GM19468 (cell line): ENCODE measurements around the gene MYBPC2.
"Not testable (repeated sequence)": the region's sequence is repeated elsewhere in the genome, so short reads cannot be mapped to it uniquely, and the experiment has no call there.

Source experiments
- ATAC-seq: cut with Tn5 transposase; IDR thresholded peaks from one replicate; pipeline ENCODE4 v1.9.1; 2021; ENCODE audit warnings: mild to moderate bottlenecking, moderate library complexity, moderate number of reproducible peaks; ENCODE audit not compliant: unreplicated experiment; ENCODE audit errors: extremely low read depth

Gene MYBPC2

DNA sequence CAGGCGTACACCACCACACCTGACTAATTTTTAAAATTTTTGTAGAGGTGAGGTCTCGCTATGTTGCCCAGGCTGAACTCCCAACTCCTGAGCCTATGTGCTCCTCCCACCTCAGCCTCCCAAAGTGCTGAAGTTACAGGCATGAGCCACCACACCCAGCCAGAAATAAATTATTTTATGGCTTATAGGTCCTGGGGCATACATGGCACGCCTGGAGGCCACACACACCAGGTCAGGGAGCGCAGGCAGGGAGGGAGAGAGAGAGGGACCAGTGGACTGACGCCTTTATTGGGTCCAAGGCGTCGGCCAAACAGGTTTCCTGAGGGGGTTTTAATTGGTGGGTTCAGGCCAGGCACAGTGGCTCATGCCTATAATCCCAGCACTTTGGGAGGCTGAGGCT lies 7.1 kb upstream of the MYBPC2 start:
- no peak for ATAC-seq

DNA sequence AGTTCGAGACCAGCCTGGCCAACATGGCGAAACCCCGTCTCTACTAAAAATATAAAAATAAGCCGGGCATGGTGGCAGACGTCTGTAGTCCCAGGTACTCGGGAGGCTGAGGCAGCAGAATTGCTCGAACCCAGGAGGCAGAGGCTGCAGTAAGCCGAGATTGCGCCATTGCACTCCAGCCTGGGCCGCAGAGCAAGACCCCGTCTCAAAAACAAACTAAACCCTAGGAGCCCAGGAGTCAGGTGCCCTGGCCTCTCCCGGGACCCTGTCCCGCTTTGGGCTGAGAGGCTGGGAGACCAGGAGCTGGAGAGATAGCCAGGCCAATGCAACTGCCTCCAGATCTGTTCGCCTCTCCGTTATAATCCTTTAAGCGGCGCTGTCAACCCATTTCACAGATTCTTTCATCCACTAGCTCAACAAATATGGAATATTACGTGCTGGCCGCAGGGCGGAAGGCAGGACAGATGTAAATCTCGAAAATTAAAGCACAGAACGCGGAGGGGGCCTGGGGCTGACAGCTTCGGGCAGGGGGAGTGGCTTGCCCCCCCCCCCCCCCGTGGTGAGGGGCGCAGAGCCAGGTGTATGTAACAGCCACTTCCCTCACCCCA lies 5.3 kb upstream of the MYBPC2 start:
- no peak for ATAC-seq

DNA sequence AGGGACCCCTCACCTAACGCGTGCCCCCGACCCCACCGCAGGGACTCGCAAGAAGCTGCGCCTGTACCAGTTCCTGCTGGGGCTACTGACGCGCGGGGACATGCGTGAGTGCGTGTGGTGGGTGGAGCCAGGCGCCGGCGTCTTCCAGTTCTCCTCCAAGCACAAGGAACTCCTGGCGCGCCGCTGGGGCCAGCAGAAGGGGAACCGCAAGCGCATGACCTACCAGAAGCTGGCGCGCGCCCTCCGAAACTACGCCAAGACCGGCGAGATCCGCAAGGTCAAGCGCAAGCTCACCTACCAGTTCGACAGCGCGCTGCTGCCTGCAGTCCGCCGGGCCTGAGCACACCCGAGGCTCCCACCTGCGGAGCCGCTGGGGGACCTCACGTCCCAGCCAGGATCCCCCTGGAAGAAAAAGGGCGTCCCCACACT lies 4.7 kb upstream of the MYBPC2 start:
- no peak for ATAC-seq

DNA sequence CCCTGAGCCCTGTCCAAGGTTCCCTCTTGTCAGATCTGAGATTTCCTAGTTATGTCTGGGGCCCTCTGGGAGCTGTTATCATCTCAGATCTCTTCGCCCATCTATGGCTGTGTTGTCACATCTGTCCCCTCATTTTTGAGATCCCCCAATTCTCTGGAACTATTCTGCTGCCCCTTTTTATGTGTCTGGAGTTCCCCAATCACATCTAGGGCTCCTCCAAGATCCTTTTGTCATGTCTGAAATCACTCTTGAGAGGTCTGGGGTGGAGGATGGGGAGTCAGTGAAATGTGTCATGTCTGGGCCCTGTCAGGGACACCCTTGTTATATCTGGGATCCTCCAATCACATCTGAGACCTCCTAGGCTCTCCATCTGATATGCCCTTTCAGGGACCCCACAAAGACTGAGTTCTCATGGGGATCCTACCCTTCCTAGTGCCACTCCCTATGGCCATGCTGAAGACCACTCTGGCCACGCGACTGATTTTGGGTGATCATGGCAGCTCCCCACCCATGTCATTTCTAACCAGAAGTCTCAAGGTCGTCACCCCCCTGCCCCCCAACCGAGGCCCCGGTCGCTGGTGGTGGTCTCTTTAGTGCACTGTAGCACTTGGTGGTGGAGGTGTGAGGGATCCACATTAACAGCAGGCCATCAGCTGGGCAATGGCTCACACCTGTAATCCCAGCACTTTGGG lies 3.8 kb upstream of the MYBPC2 start:
- ATAC-seq, result no peak

DNA sequence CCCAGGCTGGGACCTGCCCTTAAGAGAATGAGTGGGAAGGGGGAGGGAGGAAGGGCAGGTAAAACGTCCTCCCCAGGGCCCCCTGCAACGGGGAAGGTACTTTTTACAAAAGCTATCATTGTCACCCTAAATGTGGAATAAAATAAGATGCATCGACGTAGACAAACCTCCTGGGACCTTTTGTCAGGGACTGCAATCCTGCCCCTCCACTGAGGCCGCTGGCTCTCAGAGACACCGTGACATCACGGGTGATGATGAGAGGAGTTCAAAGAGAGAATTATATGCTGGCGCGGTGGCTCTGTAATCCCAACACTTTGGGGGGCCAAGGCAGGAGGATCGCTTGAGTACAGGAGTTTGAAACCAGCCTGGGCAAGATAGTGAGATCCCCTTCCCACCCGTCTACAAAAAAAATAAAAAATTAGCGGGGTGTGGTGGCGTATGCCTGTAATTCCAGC lies 1.8 kb upstream of the MYBPC2 start:
- no peak for ATAC-seq

DNA sequence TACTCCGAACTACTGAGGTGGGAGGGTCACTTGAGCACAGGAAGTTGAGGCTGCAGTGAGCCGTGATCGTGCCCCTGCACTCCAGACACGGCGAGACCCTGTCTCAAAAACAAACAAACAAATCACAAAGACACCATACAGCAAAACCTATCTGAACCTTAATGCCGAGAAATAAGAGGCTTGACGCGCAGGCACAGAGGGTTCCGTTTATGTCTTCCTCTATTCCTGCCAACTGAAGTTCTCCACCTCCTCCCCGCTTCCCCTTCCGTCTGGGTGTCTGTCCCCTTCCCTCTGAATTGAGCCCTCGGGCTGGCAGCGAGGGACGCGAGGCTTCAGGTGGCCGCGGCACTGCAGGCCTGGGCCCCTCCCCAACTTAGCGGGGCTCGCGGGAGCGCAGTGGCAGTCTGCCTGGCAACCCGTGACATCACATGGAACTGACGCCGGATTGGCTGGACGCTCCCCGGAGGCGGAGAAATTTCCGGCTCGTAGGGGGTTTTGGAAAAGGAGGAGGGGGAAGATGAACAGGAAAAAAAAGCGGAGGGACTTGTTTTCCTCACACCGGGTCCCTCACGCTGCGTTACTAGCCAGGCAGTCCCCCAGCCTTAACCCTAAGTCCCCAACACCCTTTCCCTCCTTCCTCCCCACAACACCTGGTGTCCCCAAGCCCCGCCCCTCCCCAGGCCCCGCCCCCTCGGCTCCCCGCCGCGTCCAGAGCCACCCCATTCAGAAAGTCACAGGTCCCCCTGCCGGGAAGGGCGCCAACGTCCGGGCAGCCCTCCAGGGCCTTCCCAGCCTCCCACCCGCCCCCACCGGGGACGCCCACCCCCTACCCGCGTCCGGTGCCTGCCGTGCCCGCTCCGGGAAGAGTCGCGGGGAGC lies 1.1 kb upstream of the MYBPC2 start:
- ATAC-seq, result no peak

DNA sequence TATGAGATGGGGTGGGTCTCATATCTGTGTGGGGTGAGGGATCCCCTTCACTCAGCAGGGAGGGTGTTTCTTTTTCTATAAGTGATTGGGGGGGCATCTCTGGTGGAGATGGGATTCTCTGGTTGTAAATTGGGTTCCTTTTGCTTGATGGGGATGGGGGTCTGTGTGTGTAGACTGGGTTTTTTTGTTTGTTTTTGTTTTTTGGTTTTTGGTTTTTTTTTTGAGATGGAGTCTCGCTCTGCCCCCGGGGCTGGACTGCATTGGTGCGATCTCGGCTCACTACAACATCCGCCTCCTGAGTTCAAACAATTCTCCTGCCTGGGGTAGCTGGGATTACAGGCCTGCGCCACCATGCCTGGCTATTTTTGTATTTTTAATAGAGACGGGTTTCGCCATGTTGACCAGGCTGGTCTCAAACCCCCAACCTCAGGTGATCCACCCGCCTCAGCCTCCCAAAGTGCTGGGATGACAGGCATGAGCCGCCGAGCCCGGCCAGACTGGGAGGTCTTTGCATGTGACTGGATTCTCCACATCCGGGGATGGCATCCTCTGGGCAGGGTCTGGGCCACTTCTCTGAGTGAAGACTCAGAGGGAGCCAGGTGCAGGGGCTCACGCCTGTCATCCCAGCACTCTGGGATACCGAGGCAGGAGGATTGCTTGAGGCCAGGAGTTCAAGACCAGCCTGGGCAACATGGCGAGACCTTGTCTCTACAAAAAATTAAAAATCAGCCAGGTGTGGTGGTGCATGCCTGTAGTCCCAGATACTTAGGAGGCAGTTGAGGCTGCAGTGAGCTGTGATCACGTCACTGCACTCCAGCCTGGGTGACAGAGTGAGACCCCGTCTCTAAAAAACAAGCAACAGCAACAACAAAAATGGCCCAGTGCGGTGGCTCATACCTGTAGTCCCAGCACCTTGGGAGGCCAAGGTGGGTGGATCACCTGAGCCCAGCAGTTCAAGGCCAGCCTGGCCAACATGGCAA lies 799 bp downstream of the MYBPC2 start:
- ATAC-seq, result no peak

DNA sequence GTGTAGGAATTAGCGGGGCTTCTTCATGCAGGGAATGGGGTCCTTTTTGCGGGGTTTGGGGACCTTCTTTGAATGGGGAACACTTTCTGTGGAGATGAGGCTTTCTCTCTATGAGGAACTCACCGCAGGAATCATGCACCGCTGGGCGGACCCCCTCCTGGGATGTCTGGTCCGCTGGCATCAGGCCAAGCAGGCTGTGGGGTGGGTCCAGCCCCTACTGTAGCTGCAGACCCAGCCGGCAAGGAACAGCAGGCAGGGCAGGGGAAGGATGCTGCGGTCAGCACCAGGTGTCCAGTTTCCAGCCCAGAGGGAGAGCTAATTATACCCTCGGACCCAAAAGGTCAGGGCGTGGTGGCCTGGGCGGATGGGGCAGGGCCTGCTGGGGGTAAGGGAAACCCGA lies 1.8 kb downstream of the MYBPC2 start:
- no peak for ATAC-seq

DNA sequence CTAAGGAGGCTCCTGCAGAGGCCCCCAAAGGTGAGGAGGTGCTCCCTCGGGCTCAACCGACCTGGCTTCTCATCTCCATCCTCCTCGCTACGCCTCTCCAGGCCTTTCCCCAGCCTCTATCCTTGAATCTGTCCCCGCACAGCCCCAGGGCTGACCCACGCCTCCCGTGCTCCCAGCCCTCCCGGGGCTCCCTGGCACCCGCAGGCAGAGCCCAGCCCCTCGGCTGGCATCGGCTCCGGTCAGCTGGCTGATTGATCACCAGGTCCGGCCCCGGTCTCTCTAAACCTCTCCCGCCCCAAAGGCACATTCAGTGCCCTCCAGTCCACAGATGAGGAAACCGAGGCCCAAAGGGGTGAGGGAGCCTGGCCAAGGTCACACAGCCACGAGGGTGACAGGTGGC lies 2.5 kb downstream of the MYBPC2 start:
- no peak for ATAC-seq

DNA sequence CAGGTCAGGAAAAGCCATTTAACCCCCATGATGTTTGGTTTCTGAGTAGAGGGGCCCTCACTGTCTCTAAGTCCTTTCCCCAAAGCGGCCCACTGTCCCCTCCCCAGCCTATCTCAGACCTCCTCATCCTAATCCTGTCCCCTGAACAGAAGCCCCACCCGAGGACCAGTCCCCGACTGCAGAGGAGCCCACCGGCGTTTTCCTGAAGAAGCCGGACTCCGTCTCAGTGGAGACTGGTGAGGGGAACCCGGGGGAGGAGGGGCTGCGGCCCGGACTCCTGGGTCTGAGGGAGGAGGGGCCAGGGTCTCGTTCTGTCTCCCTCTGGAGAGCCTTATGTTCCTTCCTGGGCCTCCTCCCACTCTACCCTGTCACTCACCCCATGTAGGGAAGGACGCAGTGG lies 2.9 kb downstream of the MYBPC2 start:
- no peak for ATAC-seq

DNA sequence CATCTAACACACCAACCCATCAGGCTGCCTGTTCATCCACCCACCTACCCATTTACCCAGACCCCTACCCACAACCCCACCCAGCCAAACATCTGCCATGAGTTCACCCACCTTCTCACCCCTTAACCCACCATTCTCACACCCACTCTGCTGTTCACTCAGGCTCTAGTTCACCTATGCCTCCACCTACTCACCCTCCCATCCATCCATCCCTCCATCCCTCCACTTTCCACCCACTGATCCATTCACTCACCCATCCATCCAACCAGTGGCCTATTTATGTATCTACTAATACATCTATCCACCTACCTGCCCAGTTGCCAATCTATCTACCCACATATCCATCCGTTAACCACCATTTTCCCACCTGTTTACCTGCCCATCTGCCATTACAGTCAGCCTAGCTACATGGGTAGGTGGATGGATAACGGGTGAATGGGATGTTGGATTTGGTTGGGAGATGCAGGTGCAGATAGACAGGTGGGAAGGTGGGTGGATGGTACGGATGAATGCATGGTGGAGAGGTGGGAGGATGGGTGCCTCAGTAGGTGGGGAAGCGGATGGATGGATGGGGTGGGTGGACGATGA lies 5.3 kb downstream of the MYBPC2 start:
- no peak for ATAC-seq

DNA sequence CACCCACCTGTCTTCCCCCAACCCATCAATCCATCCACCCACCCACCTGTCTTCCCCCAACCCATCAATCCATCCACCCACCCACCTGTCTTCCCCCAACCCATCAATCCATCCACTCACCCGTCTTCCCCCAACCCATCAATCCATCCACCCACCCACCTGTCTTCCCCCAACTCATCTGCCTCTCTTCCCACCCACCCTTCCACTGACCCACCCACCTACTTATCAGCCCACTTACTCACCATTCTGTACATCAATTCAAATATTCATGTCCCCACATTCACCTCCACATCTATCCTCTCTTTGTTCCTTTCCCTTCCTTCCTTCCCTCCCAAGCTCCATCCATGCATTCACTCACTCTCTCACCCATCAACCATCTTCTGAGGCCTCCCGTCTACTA lies 6.4 kb downstream of the MYBPC2 start:
- ATAC-seq, result not testable (repeated sequence)

DNA sequence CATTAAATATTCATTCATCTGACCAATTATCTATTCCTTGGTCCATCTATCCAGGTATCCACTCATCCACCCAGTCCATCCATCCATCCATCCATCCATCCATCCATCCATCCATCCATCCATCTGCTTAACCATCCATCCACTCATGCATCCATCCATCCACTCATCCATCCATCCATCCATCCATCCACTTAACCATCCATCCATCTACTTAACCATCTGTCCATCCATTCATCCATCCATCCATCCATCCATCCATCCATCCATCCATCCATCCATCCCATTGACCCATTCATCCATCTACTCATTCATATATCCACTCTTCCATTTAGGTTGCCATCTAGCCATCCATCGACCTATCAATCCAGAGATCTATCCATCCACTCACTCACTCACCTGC lies 11.4 kb downstream of the MYBPC2 start:
- ATAC-seq, result no peak

DNA sequence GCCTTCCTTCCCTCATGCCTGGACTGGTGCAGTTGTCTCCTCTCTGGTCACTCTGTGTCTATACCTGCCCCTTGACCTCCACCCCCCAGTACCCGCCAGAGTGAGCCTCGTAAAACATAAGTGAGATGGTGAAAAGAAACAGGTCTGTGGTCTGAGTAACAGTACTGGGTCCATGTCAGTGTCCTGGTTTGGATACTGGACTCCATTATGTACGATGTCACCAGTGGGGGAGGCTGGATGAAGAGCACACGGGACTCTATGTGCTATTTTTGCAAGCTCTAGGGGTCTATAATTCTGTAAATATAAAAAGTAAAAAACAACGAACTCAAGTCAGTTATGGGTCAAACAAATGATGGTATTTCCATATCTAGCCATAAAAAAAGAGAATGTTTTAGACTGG lies 14.4 kb downstream of the MYBPC2 start:
- no peak for ATAC-seq

DNA sequence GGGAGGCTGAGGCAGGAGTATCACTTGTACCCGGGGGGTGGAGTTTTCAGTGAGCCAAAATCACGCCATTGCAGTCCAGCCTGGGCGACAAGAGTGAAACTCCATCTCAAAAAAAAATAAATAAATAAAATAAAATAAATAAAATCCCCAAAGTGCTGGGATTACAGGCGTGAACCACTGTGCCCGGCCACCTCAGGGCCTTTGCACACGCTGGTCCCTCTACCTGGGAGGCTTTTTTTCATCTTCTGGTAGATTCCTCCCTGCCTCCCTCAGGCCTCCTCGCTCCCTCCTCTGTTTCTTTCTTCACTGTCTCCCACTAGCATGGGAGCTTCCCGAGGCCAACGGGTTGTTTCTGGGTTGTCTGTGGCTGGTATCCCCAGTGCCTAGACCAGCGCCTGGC lies 15.1 kb downstream of the MYBPC2 start:
- no peak for ATAC-seq

DNA sequence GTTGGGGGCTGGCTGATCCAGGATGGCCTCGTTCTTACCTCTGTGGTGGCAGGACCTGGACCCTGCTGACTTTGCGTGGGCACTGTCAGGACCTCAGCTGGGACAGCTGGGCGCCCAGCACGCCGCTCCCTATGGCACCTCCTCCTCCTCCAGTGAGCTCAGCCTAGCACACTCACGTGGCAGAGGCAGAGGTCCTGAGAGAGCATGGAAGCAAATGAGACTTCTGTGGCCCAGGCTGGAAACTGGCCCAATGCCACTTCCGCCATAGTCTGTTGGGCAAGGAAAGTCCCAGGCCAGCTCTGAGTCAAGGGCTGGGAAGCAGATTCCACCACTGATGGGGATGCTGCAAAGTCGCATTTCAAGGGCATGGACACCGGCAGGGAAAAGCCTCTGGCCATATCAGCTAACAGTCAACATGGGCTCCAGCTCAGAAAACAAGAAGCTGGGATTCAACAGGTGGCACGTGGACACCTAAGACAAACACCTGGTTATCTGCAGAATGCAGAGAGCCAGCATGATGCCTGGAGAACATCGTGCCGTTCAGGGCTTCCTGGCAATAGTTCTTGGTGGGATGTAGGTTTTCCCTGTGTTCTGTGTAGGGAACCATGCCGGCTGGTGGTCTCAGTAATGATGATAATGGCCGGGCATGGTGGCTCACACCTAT lies 16.7 kb downstream of the MYBPC2 start:
- ATAC-seq, result no peak

DNA sequence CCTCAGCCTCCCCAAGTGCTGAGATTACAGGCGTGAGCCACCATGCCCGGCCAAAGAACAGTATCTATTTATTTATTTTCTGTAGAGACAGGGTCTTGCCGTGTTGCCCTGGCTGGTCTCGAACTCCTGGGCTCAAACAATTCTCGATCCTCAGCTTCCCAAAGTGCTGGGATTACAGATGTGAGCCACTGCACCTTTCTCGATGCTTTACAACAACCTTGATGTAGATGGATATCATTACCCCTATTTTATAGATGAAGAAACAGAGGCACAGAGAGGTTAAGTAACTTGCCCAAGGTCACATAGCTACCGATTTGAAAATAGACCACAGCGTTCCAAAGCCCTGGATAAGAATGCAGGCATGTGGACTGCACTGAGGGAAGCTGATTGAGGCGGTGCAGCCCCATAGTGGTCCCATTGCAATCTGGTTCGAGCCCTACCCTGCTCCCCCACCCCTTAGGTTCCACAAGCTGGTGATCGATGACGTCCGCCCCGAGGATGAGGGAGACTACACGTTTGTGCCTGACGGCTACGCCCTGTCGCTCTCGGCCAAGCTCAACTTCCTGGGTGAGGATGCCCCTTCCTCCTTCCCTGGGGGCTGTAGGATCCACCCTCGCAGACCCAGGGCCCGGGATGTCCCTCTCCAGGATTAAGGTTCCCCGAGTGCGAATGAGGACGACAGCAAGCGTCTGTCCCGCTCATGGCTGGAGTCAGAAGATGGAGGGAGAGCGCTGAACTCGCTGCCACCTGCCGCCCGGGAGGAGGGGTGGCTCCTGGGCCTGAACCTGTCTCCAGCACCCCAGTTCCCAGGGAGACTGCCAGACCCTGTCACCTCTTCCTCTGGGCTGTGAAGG lies 17.9 kb downstream of the MYBPC2 start:
- ATAC-seq, result no peak

DNA sequence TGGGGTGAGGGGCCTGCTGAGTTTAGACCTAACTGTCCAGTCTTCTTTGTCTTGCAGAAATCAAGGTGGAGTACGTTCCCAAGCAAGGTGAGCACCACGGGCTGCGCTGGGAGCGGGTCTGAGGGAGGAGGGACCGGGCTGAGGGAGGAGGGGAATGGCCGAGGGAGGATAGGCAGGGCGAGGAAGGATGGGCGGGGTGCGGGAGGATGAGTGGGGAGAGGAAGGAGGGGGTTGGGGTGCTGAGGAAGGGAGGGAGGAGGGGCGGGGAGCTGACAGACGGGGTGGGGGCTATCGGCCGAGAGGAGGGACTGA lies 18.5 kb downstream of the MYBPC2 start:
- ATAC-seq, result no peak
